Trophoblast cell (in vitro differentiated cells and primary cell): ENCODE data around the gene MCMBP.

Source experiments
- DNase-seq, 2 donors: peaks; one replicate each; pipeline ENCODE4 v3.0.0-alpha.2; 2016
- H2AFZ ChIP-seq: 2 replicates; pipeline ENCODE4 v1.6.1; 2013; ENCODE audit warnings: low read length, moderate library complexity, mild to moderate bottlenecking; ENCODE audit not compliant: insufficient read depth, poor library complexity
- H2AK5ac ChIP-seq: 2 replicates; pipeline ENCODE4 v1.6.1; 2013; ENCODE audit warnings: mild to moderate bottlenecking, low read length
- H2BK120ac ChIP-seq: 2 replicates; pipeline ENCODE4 v1.6.1; 2013; ENCODE audit warnings: low read length, mild to moderate bottlenecking, moderate library complexity; ENCODE audit not compliant: insufficient read depth, poor library complexity
- H2BK12ac ChIP-seq: 2 replicates; pipeline ENCODE4 v1.6.1; 2013; ENCODE audit warnings: mild to moderate bottlenecking, low read length, moderate library complexity
- H2BK5ac ChIP-seq: 2 replicates; pipeline ENCODE4 v1.6.1; 2013; ENCODE audit warnings: low read length, low read depth, moderate library complexity, mild to moderate bottlenecking; ENCODE audit not compliant: poor library complexity
- H3K14ac ChIP-seq: 2 replicates; pipeline ENCODE4 v1.6.1; 2013; ENCODE audit warnings: mild to moderate bottlenecking, low read length
- H3K18ac ChIP-seq: 2 replicates; pipeline ENCODE4 v1.6.1; 2013; ENCODE audit warnings: mild to moderate bottlenecking, low read length
- H3K23ac ChIP-seq: 2 replicates; pipeline ENCODE4 v1.6.1; 2013; ENCODE audit warnings: low read length
- H3K27ac ChIP-seq: 2 replicates; pipeline ENCODE4 v1.5.1; 2013; ENCODE audit warnings: low read depth, mild to moderate bottlenecking, inconsistent platforms, low read length, moderate library complexity
- H3K27me3 ChIP-seq: 2 replicates; pipeline ENCODE4 v1.6.1; 2013; ENCODE audit warnings: inconsistent platforms, mild to moderate bottlenecking, low read length, moderate library complexity; ENCODE audit not compliant: insufficient read depth
- H3K36me3 ChIP-seq, 2 experiments: 1 replicate in 1 of 2; 2 replicates in 1 of 2; pipeline ENCODE4 v1.6.1; 2013; ENCODE audit warnings: low read length in 2 of 2, mild to moderate bottlenecking in 2 of 2, moderate library complexity in 1 of 2; ENCODE audit not compliant: insufficient read depth in 2 of 2, control insufficient read depth in 1 of 2
- H3K4ac ChIP-seq: 2 replicates; pipeline ENCODE4 v1.6.1; 2013; ENCODE audit warnings: low read depth, mild to moderate bottlenecking, low read length, moderate library complexity
- H3K4me1 ChIP-seq, 2 experiments: 1 replicate in 1 of 2; 2 replicates in 1 of 2; pipeline ENCODE4 v1.6.1; 2013; ENCODE audit warnings: low read length in 2 of 2, mild to moderate bottlenecking in 2 of 2, moderate library complexity in 1 of 2; ENCODE audit not compliant: insufficient read depth in 2 of 2, control insufficient read depth in 1 of 2
- H3K4me2 ChIP-seq: 2 replicates; pipeline ENCODE4 v1.6.1; 2013; ENCODE audit warnings: inconsistent platforms, mild to moderate bottlenecking, low read length, moderate library complexity
- H3K4me3 ChIP-seq: 2 replicates; pipeline ENCODE4 v1.5.1; 2013; ENCODE audit warnings: mild to moderate bottlenecking, low read depth, low read length, inconsistent platforms
- H3K79me1 ChIP-seq: one replicate; pipeline ENCODE4 v1.6.1; 2013; ENCODE audit warnings: low read length
- H3K79me2 ChIP-seq: 2 replicates; pipeline ENCODE4 v1.6.1; 2013; ENCODE audit warnings: low read length, mild to moderate bottlenecking; ENCODE audit not compliant: control insufficient read depth, insufficient read depth, poor library complexity
- H3K9ac ChIP-seq: 2 replicates; pipeline ENCODE4 v1.6.1; 2013; ENCODE audit warnings: mild to moderate bottlenecking, low read length
- H3K9me3 ChIP-seq: 2 replicates; pipeline ENCODE4 v1.6.1; 2013; ENCODE audit warnings: low read depth, mild to moderate bottlenecking, control low read depth, inconsistent platforms, low read length; ENCODE audit not compliant: insufficient read depth
- H4K12ac ChIP-seq: 2 replicates; pipeline ENCODE4 v1.6.1; 2013; ENCODE audit warnings: low read depth, mild to moderate bottlenecking, low read length, moderate library complexity
- H4K8ac ChIP-seq: 2 replicates; pipeline ENCODE4 v1.6.1; 2013; ENCODE audit warnings: low read depth, mild to moderate bottlenecking, low read length, moderate library complexity
- H4K91ac ChIP-seq: one replicate; pipeline ENCODE4 v1.6.1; 2013; ENCODE audit warnings: low read depth, mild to moderate bottlenecking, low read length, moderate library complexity
- WGBS: extraction: QIAGEN DNeasy Blood & Tissue Kit; methylation state at CpG from one replicate; pipeline ENCODE4 v1.1.7; 2013; ENCODE audit warnings: missing lambda C conversion rate; ENCODE audit not compliant: insufficient read length, insufficient coverage; ENCODE audit errors: extremely low coverage; 5-methylcytosine and 5-hydroxymethylcytosine counted together

The MCMBP gene

GRCh38 chr10:119815671-119816070, 57.0 kb downstream of the MCMBP start:
- Histone ChIP-seq H4K91ac (no peak overlapping the region), H3K14ac (no peak overlapping the region), H3K18ac (no peak overlapping the region), H4K12ac (no peak overlapping the region), H3K36me3 (peaks cover 5 to 12% of the 10 kb centered on the region in 2 experiments), H2BK12ac (no peak overlapping the region), H3K79me2 (no peaks in the 10 kb centered on the region), H2AFZ (no peak overlapping the region), H3K4ac (no peak overlapping the region), H3K27ac (no peak overlapping the region), H3K4me3 (no peak overlapping the region), H3K4me2 (no peak overlapping the region), H3K9ac (no peak overlapping the region), H2BK120ac (no peak overlapping the region), H2AK5ac (no peak overlapping the region), H3K23ac (no peak overlapping the region), H3K9me3 (no peaks in the 10 kb centered on the region), H3K79me1 (peaks cover 4% of the 10 kb centered on the region), H4K8ac (no peak overlapping the region), H3K27me3 (no peaks in the 10 kb centered on the region), H3K4me1 (no peaks in the 10 kb centered on the region), H2BK5ac (no peak overlapping the region)
- no peak for DNase-seq
- no CpG with 5 or more reads among the region's 7 CpGs for WGBS

GRCh38 chr10:119812684-119813083, 60.0 kb downstream of the MCMBP start:
- H3K79me1 ChIP-seq, result no peaks in the 10 kb centered on the region
- DNase-seq, result no peak
- no peaks in the 10 kb centered on the region for H3K79me2 ChIP-seq
- H3K14ac ChIP-seq, result no peak overlapping the region
- H3K4me2 ChIP-seq, result no peak overlapping the region
- no peak overlapping the region for H4K8ac ChIP-seq
- no peak overlapping the region for H2BK120ac ChIP-seq
- no peaks in the 10 kb centered on the region for H3K4me1 ChIP-seq
- H2AK5ac ChIP-seq, result no peak overlapping the region
- H2BK5ac ChIP-seq, result no peak overlapping the region
- H3K4me3 ChIP-seq, result no peak overlapping the region
- H3K27ac ChIP-seq, result no peak overlapping the region
- no peak overlapping the region for H3K23ac ChIP-seq
- no peaks in the 10 kb centered on the region for H3K9me3 ChIP-seq
- H3K27me3 ChIP-seq, result no peaks in the 10 kb centered on the region
- H4K91ac ChIP-seq, result no peak overlapping the region
- no peak overlapping the region for H2BK12ac ChIP-seq
- H3K36me3 ChIP-seq, result peaks cover 5 to 12% of the 10 kb centered on the region in 2 experiments
- H3K9ac ChIP-seq, result no peak overlapping the region
- no peak overlapping the region for H3K18ac ChIP-seq
- H2AFZ ChIP-seq, result no peak overlapping the region
- no peak overlapping the region for H4K12ac ChIP-seq
- H3K4ac ChIP-seq, result no peak overlapping the region

- H2BK120ac ChIP-seq, result no peak overlapping the region
- no peak overlapping the region for H2BK5ac ChIP-seq
- H4K8ac ChIP-seq, result no peak overlapping the region
- no peak overlapping the region for H3K18ac ChIP-seq
- no peak overlapping the region for H3K9ac ChIP-seq
- no peak overlapping the region for H3K4me3 ChIP-seq
- no peak overlapping the region for H3K4me2 ChIP-seq
- H4K91ac ChIP-seq, result no peak overlapping the region
- H3K23ac ChIP-seq, result no peak overlapping the region
- peaks cover 7 to 12% of the 10 kb centered on the region in 2 experiments for H3K36me3 ChIP-seq
- H4K12ac ChIP-seq, result no peak overlapping the region
- H3K14ac ChIP-seq, result no peak overlapping the region
- DNase-seq, result no peak
- no peaks in the 10 kb centered on the region for H3K79me1 ChIP-seq
- no peak overlapping the region for H3K4ac ChIP-seq
- no CpG with 5 or more reads among the region's 4 CpGs for WGBS
- no peak overlapping the region for H2AFZ ChIP-seq
- H3K27ac ChIP-seq, result no peak overlapping the region
- no peaks in the 10 kb centered on the region for H3K79me2 ChIP-seq
- H2AK5ac ChIP-seq, result no peak overlapping the region
- no peaks in the 10 kb centered on the region for H3K4me1 ChIP-seq
- H3K27me3 ChIP-seq, result no peaks in the 10 kb centered on the region
- no peak overlapping the region for H2BK12ac ChIP-seq
- H3K9me3 ChIP-seq, result no peaks in the 10 kb centered on the region
Observed at GRCh38 chr10:119811122-119811521, 61.5 kb downstream of the MCMBP start.

- no peak overlapping the region for H2BK12ac ChIP-seq
- no peaks in the 10 kb centered on the region for H3K9me3 ChIP-seq
- H3K4me3 ChIP-seq, result no peak overlapping the region
- H4K91ac ChIP-seq, result no peak overlapping the region
- no peak overlapping the region for H2BK120ac ChIP-seq
- H3K27me3 ChIP-seq, result no peaks in the 10 kb centered on the region
- no peak overlapping the region for H3K23ac ChIP-seq
- no CpG with 5 or more reads among the region's 3 CpGs for WGBS
- no peak overlapping the region for H3K18ac ChIP-seq
- H2AFZ ChIP-seq, result no peak overlapping the region
- H4K8ac ChIP-seq, result no peak overlapping the region
- no peak overlapping the region for H4K12ac ChIP-seq
- H3K36me3 ChIP-seq, result peaks cover 10 to 11% of the 10 kb centered on the region in 2 experiments
- no peaks in the 10 kb centered on the region for H3K79me2 ChIP-seq
- no peak overlapping the region for H3K4me2 ChIP-seq
- H2BK5ac ChIP-seq, result no peak overlapping the region
- H3K4ac ChIP-seq, result no peak overlapping the region
- no peak overlapping the region for H3K14ac ChIP-seq
- H3K79me1 ChIP-seq, result no peaks in the 10 kb centered on the region
- H2AK5ac ChIP-seq, result no peak overlapping the region
- DNase-seq, result peak; percentile 57 to 70
- no peak overlapping the region for H3K27ac ChIP-seq
- no peaks in the 10 kb centered on the region for H3K4me1 ChIP-seq
- no peak overlapping the region for H3K9ac ChIP-seq
Observed at GRCh38 chr10:119807960-119808697, 64.5 kb downstream of the MCMBP start.
